GM18498 (cell line): Measurements from ENCODE around the gene RASL11B.

Experiments
- ATAC-seq: cut with Tn5 transposase; IDR thresholded peaks from one replicate; pipeline ENCODE4 v1.9.1; 2021; ENCODE audit warnings: mild to moderate bottlenecking, moderate library complexity; ENCODE audit not compliant: unreplicated experiment

RASL11B gene

GRCh38 chr4:52842792-52843191 lies 19.3 kb upstream of the RASL11B start:
- ATAC-seq = no peak

GRCh38 chr4:52843351-52843750 lies 18.8 kb upstream of the RASL11B start:
- ATAC-seq = no peak

- ATAC-seq = peak; percentile 52
These were observed 18.2 kb upstream of the RASL11B start for GRCh38 chr4:52843958-52844357.

- ATAC-seq = no peak
These were observed 17.5 kb upstream of the RASL11B start for GRCh38 chr4:52844596-52844995.

- no peak for ATAC-seq
These were observed 15.6 kb upstream of the RASL11B start for GRCh38 chr4:52846502-52846901.

GRCh38 chr4:52848254-52848653 lies 13.9 kb upstream of the RASL11B start:
- ATAC-seq = no peak

- ATAC-seq = no peak
These were observed 11.6 kb upstream of the RASL11B start for GRCh38 chr4:52850406-52851124.

- ATAC-seq = no peak
These were observed 10.1 kb upstream of the RASL11B start for GRCh38 chr4:52852041-52852440.

GRCh38 chr4:52852711-52853110 lies 9.4 kb upstream of the RASL11B start:
- no peak for ATAC-seq

GRCh38 chr4:52853351-52853750 lies 8.8 kb upstream of the RASL11B start:
- no peak for ATAC-seq

GRCh38 chr4:52856801-52857200 lies 5.3 kb upstream of the RASL11B start:
- no peak for ATAC-seq

GRCh38 chr4:52860361-52860760 lies 1.8 kb upstream of the RASL11B start:
- no peak for ATAC-seq

GRCh38 chr4:52861171-52861823 lies 820 bp upstream of the RASL11B start:
- ATAC-seq = no peak

- ATAC-seq = no peak
These were observed 583 bp downstream of the RASL11B start for GRCh38 chr4:52862639-52863161.

- ATAC-seq = no peak
These were observed 1.2 kb downstream of the RASL11B start for GRCh38 chr4:52863324-52863723.

- no peak for ATAC-seq
These were observed 2.7 kb downstream of the RASL11B start for GRCh38 chr4:52864793-52865192.

- no peak for ATAC-seq
These were observed 3.2 kb downstream of the RASL11B start for GRCh38 chr4:52865300-52865699.

GRCh38 chr4:52866734-52867133 lies 4.6 kb downstream of the RASL11B start:
- ATAC-seq = no peak

- no peak for ATAC-seq
These were observed 5.0 kb downstream of the RASL11B start for GRCh38 chr4:52867163-52867562.

- no peak for ATAC-seq
These were observed 6.0 kb downstream of the RASL11B start for GRCh38 chr4:52868133-52868532.

- ATAC-seq = no peak
These were observed 7.1 kb downstream of the RASL11B start for GRCh38 chr4:52869196-52869595.

- ATAC-seq = no peak
These were observed 7.5 kb downstream of the RASL11B start for GRCh38 chr4:52869656-52870055.
